HepG2 (cell line): ENCODE measurements around the gene CSF1R. TPM values are rescaled to one million over a fixed set of nuclear protein-coding genes. Genes with fewer than 3 reads are reported as not detected.

Experiments
- ATAC-seq: fragments of 200-7000 bp; cut with Tn5 transposase; 3 replicates; pipeline ENCODE4 v1.9.1; 2020; ENCODE audit warnings: mild to moderate bottlenecking, moderate library complexity
- BruUV-seq: library from RNA; stranded (reverse); fragments of 400-500 nt; replicated peaks from 2 replicates; lab custom pipeline; 2021; lab: Mats Ljungman, UMichigan
- CTCF ChIA-PET: fragments of 300-600 bp; formaldehyde crosslinking; extraction: SDS; loops from one replicate; lab custom pipeline; 2021; ENCODE audit warnings: low total read pairs, inconsistent platforms, low intra/inter-chr PET ratio; lab: Yijun Ruan, JAX
- POLR2A ChIA-PET: fragments of 350-600 bp; sonication (Branson Sonifier 250); formaldehyde crosslinking; loops from one replicate; lab custom pipeline; 2020; ENCODE audit warnings: antibody characterized with exemption, inconsistent platforms; lab: Yijun Ruan, JAX
- DNase-seq: peaks from one replicate; pipeline ENCODE4 v3.0.0-alpha.2; 2015; ENCODE audit warnings: low spot score
- FAIRE-seq: peaks from 3 replicates; lab custom pipeline; 2011; peaks lifted over from hg19 to GRCh38; lab: Jason Lieb, UNC
- H2AFZ ChIP-seq: one replicate; pipeline ENCODE4 v1.6.1; 2011; ENCODE audit warnings: low read length, inconsistent platforms
- H3K27ac ChIP-seq: fragments of 300-600 bp; 3 replicates; pipeline ENCODE4 v1.8.0; 2011; ENCODE audit warnings: mixed run types, mild to moderate bottlenecking, mixed read lengths, low read length, inconsistent platforms; ENCODE audit not compliant: insufficient read depth; ENCODE audit errors: extremely low read length
- H3K27me3 ChIP-seq, 2 experiments: fragments of 200-600 bp in 1 of 2; 2 replicates in 1 of 2; 3 replicates in 1 of 2; pipeline versions ENCODE4 v1.6.0 to v1.8.0; 2011; ENCODE audit warnings: low read length in 2 of 2, mild to moderate bottlenecking in 2 of 2, moderate library complexity in 2 of 2, inconsistent platforms in 1 of 2; ENCODE audit not compliant: insufficient read depth in 2 of 2, control insufficient read depth in 1 of 2
- H3K36me3 ChIP-seq, 2 experiments: fragments of 200-600 bp in 1 of 2; replicated peaks in 1 of 2; 2 replicates in 1 of 2; 3 replicates in 1 of 2; pipeline versions ENCODE4 v1.5.1 to v1.8.0; 2011; ENCODE audit warnings: low read length in 2 of 2, inconsistent platforms in 1 of 2; ENCODE audit not compliant: insufficient read depth in 2 of 2, control insufficient read depth in 1 of 2
- H3K4me1 ChIP-seq: 2 replicates; pipeline ENCODE4 v1.5.1; 2012; ENCODE audit warnings: low read length, inconsistent platforms; ENCODE audit not compliant: insufficient read depth
- H3K4me2 ChIP-seq: 2 replicates; pipeline ENCODE4 v1.6.0; 2011; ENCODE audit warnings: low read depth, low read length, inconsistent platforms
- H3K4me3 ChIP-seq, 3 experiments: fragments of 200-600 bp in 1 of 3; sonication (generic), shearing (Covaris generic) in 1 of 3; replicated peaks in 1 of 3; 2 replicates each; pipeline ENCODE4 v1.5.1; 2011 to 2016; ENCODE audit warnings: low read length in 3 of 3, inconsistent platforms in 2 of 3, low read depth in 2 of 3, mild to moderate bottlenecking in 2 of 3, control low read depth in 1 of 3, mixed read lengths in 1 of 3; ENCODE audit not compliant: insufficient read depth in 1 of 3
- H3K79me2 ChIP-seq: one replicate; pipeline ENCODE4 v1.6.1; 2011; ENCODE audit warnings: low read length, inconsistent platforms; ENCODE audit not compliant: insufficient read depth
- H3K9ac ChIP-seq: 2 replicates; pipeline ENCODE4 v1.6.0; 2011; ENCODE audit warnings: mild to moderate bottlenecking, low read depth, low read length, inconsistent platforms; ENCODE audit not compliant: insufficient read depth
- H3K9me3 ChIP-seq: 2 replicates; pipeline ENCODE4 v1.5.1; 2012; ENCODE audit warnings: mild to moderate bottlenecking, low read length
- H4K20me1 ChIP-seq: 2 replicates; pipeline ENCODE4 v1.6.0; 2011; ENCODE audit warnings: inconsistent platforms, mild to moderate bottlenecking, low read length, moderate library complexity; ENCODE audit not compliant: insufficient read depth
- HNRNPUL1 ChIP-seq: fragments of 200-400 bp; formaldehyde crosslinking; IDR thresholded peaks from 2 replicates; pipeline ENCODE4 v1.6.1; 2017; ENCODE audit warnings: low read depth, mild to moderate bottlenecking, low read length, moderate library complexity
- TRIM22 ChIP-seq: fragments of 450-650 bp; IDR thresholded peaks from 2 replicates; pipeline ENCODE4 v1.6.1; 2017
- XBP1 ChIP-seq: sonication (generic); formaldehyde crosslinking; IDR thresholded peaks from 2 replicates; pipeline ENCODE4 v1.5.0; 2020; ENCODE audit warnings: missing genetic modification reagents
- ZNF572 ChIP-seq: sonication (generic); formaldehyde crosslinking; IDR thresholded peaks from 2 replicates; pipeline ENCODE4 v1.5.1; 2020; ENCODE audit warnings: mild to moderate bottlenecking, missing genetic modification reagents
- ZNF720 ChIP-seq: sonication (generic); formaldehyde crosslinking; IDR thresholded peaks from 2 replicates; pipeline ENCODE4 v1.4.0; 2020; ENCODE audit warnings: missing genetic modification reagents
- ZNF768 ChIP-seq: sonication (generic); formaldehyde crosslinking; IDR thresholded peaks from 2 replicates; pipeline ENCODE4 v1.4.0; 2020; ENCODE audit warnings: missing genetic modification reagents
- ZNF878 ChIP-seq: sonication (generic); formaldehyde crosslinking; IDR thresholded peaks from 2 replicates; pipeline ENCODE4 v1.8.1; 2023; ENCODE audit warnings: mild to moderate bottlenecking, missing genetic modification reagents, moderate library complexity
- WGBS: methylation state at CpG from one replicate; pipeline ENCODE4 v1.1.6; 2017; ENCODE audit warnings: low lambda C conversion rate; 5-methylcytosine and 5-hydroxymethylcytosine counted together
- in situ Hi-C: cut with HindIII; loops from 2 replicates; pipeline ENCODE4 v1.10.0; 2017; ENCODE audit warnings: low pct_unique_long_range_greater_than_20kb; ENCODE audit not compliant: extremely low pct_ligation_motif_present
- intact Hi-C: fragments of 100-400 bp; cut with micrococcal nuclease; formaldehyde crosslinking; loops from one replicate; pipeline ENCODE4 v1.10.0; 2022; ENCODE audit not compliant: unreplicated experiment
- polyA plus RNA-seq, 8 experiments: library from polyadenylated mRNA; depleted of rRNA in 3 of 8; stranded (reverse) in 7 of 8; unstranded in 1 of 8; fragments of >200 nt; fragmentation: Illumina TruSeq in 4 of 8; extraction: Trizol in 4 of 8; gene quantifications; 2 replicates each; pipeline versions ENCODE4 v1.2.1 to v1.2.3, GENCODE V29; 2011 to 2016; ENCODE audit warnings: low read depth in 4 of 8, missing spikeins in 1 of 8, mixed read lengths in 1 of 8; ENCODE audit not compliant: insufficient read depth in 1 of 8
- total RNA-seq, 5 experiments: library from RNA; depleted of rRNA; stranded (reverse); fragments of >200 nt; fragmentation: Illumina TruSeq; extraction: Trizol; gene quantifications; 2 replicates each; pipeline ENCODE4 v1.2.3, GENCODE V29; 2016; ENCODE audit warnings: low read depth in 1 of 5
- TF ChIP-seq, protein P1 (sequence below): sonication (generic); formaldehyde crosslinking; IDR thresholded peaks from 2 replicates; pipeline ENCODE4 v1.5.0; 2020; ENCODE audit warnings: mild to moderate bottlenecking, missing genetic modification reagents, moderate library complexity
- TF ChIP-seq, protein P2 (sequence below): sonication (generic); formaldehyde crosslinking; IDR thresholded peaks from 2 replicates; pipeline ENCODE4; 2020; ENCODE audit warnings: missing genetic modification reagents, mild to moderate bottlenecking, borderline replicate concordance

CSF1R gene
- total and polyA plus RNA-seq, 2 of the 13 experiments (the other 11 are each of a cell fraction or from before 2014, with no cell fraction given) = 0.01 TPM; not detected in 1

GRCh38 chr5:150119421-150120061, 33.2 kb upstream of the CSF1R start:
- ChIA-PET POLR2A (no interaction called here), CTCF (no interaction called here)
- ATAC-seq (no peak), FAIRE-seq (no peak), DNase-seq (no peak)
- no peak for TF ChIP-seq XBP1 (CRISPR knock-in tag)
- TF ChIP-seq, protein P1, sequence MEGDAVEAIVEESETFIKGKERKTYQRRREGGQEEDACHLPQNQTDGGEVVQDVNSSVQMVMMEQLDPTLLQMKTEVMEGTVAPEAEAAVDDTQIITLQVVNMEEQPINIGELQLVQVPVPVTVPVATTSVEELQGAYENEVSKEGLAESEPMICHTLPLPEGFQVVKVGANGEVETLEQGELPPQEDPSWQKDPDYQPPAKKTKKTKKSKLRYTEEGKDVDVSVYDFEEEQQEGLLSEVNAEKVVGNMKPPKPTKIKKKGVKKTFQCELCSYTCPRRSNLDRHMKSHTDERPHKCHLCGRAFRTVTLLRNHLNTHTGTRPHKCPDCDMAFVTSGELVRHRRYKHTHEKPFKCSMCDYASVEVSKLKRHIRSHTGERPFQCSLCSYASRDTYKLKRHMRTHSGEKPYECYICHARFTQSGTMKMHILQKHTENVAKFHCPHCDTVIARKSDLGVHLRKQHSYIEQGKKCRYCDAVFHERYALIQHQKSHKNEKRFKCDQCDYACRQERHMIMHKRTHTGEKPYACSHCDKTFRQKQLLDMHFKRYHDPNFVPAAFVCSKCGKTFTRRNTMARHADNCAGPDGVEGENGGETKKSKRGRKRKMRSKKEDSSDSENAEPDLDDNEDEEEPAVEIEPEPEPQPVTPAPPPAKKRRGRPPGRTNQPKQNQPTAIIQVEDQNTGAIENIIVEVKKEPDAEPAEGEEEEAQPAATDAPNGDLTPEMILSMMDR (CRISPR knock-in tag) = 0 out of 2 replicates have a peak, but pooled peaks have one; percentile 8
- peak; percentile 81 for TF ChIP-seq ZNF768 (CRISPR knock-in tag)
- TF ChIP-seq ZNF720 (CRISPR knock-in tag) = no peak
- no peak for TF ChIP-seq ZNF878
- TF ChIP-seq HNRNPUL1 = no peak
- TF ChIP-seq, protein P2, sequence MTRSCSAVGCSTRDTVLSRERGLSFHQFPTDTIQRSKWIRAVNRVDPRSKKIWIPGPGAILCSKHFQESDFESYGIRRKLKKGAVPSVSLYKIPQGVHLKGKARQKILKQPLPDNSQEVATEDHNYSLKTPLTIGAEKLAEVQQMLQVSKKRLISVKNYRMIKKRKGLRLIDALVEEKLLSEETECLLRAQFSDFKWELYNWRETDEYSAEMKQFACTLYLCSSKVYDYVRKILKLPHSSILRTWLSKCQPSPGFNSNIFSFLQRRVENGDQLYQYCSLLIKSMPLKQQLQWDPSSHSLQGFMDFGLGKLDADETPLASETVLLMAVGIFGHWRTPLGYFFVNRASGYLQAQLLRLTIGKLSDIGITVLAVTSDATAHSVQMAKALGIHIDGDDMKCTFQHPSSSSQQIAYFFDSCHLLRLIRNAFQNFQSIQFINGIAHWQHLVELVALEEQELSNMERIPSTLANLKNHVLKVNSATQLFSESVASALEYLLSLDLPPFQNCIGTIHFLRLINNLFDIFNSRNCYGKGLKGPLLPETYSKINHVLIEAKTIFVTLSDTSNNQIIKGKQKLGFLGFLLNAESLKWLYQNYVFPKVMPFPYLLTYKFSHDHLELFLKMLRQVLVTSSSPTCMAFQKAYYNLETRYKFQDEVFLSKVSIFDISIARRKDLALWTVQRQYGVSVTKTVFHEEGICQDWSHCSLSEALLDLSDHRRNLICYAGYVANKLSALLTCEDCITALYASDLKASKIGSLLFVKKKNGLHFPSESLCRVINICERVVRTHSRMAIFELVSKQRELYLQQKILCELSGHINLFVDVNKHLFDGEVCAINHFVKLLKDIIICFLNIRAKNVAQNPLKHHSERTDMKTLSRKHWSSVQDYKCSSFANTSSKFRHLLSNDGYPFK (CRISPR knock-in tag) = no peak
- no peak for TF ChIP-seq ZNF572 (CRISPR knock-in tag)
- no peak for TF ChIP-seq TRIM22
- no peaks in the 10 kb centered on the region for H4K20me1 ChIP-seq
- no TSS peak for BruUV-seq
- in situ Hi-C loops = no loop called here
- H2AFZ ChIP-seq = no peak overlapping the region
- H3K4me3 ChIP-seq = no peak overlapping the region
- peaks cover 18% of the 10 kb centered on the region for H3K4me1 ChIP-seq
- no peaks in the 10 kb centered on the region for H3K9me3 ChIP-seq
- no peak overlapping the region for H3K9ac ChIP-seq
- H3K27me3 ChIP-seq = no peaks in the 10 kb centered on the region
- WGBS = 77% methylated on average over 9 of the region's 10 CpGs
- no peaks in the 10 kb centered on the region for H3K79me2 ChIP-seq
- H3K4me2 ChIP-seq = no peak overlapping the region
- no peaks in the 10 kb centered on the region for H3K36me3 ChIP-seq
- H3K27ac ChIP-seq = no peak overlapping the region
- intact Hi-C loops = loop anchor here (10.0 kb wide), 1 partner anchor 285 kb away; no protein-coding TSS in a partner anchor
